Uterus (tissue), 4 donors: ENCODE data around the gene LRFN3. TPM values are rescaled to one million over a fixed set of nuclear protein-coding genes. Genes with fewer than 3 reads are reported as not detected.

Source experiments
- DNase-seq, 2 donors: peaks; one replicate each; pipeline ENCODE4 v3.0.0-alpha.2; 2019 to 2020
- H3K27ac ChIP-seq, 2 donors: fragments of 200-600 bp; sonication (generic); 1 replicate in 1 of 2; 2 replicates in 1 of 2; pipeline ENCODE4 v1.5.1; 2016 to 2018
- H3K27me3 ChIP-seq, 2 donors: fragments of 200-600 bp; sonication (generic); one replicate each; pipeline ENCODE4 v1.5.1; 2018 to 2019; ENCODE audit warnings: control low read depth in 1 of 2
- H3K36me3 ChIP-seq, 2 donors: fragments of 200-600 bp; sonication (generic); one replicate each; pipeline ENCODE4 v1.5.1; 2019; ENCODE audit warnings: control low read depth in 1 of 2
- H3K4me1 ChIP-seq, 2 donors: fragments of 200-600 bp; sonication (generic); one replicate each; pipeline ENCODE4 v1.5.1; 2018 to 2019; ENCODE audit warnings: control low read depth in 1 of 2
- H3K4me3 ChIP-seq, 2 donors: fragments of 200-600 bp; sonication (generic); 1 replicate in 1 of 2; 2 replicates in 1 of 2; pipeline ENCODE4 v1.5.1; 2018 to 2019; ENCODE audit warnings: mild to moderate bottlenecking in 1 of 2
- H3K9me3 ChIP-seq, 2 donors: fragments of 200-600 bp; sonication (generic); one replicate each; pipeline ENCODE4 v1.5.1; 2019; ENCODE audit warnings: control low read depth in 1 of 2
- CTCF ChIP-seq, 4 experiments: fragments of 200-600 bp in 2 of 4; fragments of 450-650 bp in 2 of 4; sonication (generic) in 2 of 4; IDR thresholded peaks; one replicate each; pipeline ENCODE4 v1.5.1; 2016 to 2019; ENCODE audit warnings: antibody characterized with exemption in 4 of 4, mild to moderate bottlenecking in 2 of 4, moderate library complexity in 1 of 4
- POLR2A ChIP-seq, 2 donors: fragments of 450-650 bp; IDR thresholded peaks; one replicate each; pipeline ENCODE4 v1.6.1; 2016; ENCODE audit warnings: antibody characterized with exemption in 2 of 2, mild to moderate bottlenecking in 1 of 2, moderate library complexity in 1 of 2
- intact Hi-C: fragments of 100-400 bp; cut with DNase I; formaldehyde crosslinking; loops from one replicate; pipeline ENCODE4 v1.15.1; 2023; ENCODE audit warnings: low total_unique reads
- total RNA-seq, 4 donors: library from RNA; depleted of rRNA in 3 of 4; stranded (reverse); fragments of >200 nt in 3 of 4; gene quantifications; one replicate each; pipeline versions ENCODE4 v1.1.0 to v1.2.4, GENCODE V29; 2014 to 2023
- donor health status: DM: yes; HTN: yes; CAD: no.

LRFN3 gene
- total RNA-seq, 4 donors from 2014 or later = 3.1 to 22.4 (median 9.6) TPM

- TF ChIP-seq POLR2A (IDR thresholded peaks at IDR 0.05) (no peak), CTCF (IDR thresholded peaks at IDR 0.05) (no peak)
- no peak overlapping the region for H3K27ac ChIP-seq
These were observed 25.0 kb upstream of the LRFN3 start for GRCh38 chr19:35911173-35911572.

GRCh38 chr19:35911790-35912189 is 24.4 kb upstream of the LRFN3 start:
- Histone ChIP-seq H3K36me3 (no peaks in the 10 kb centered on the region), H3K4me3 (no peak overlapping the region), H3K27ac (no peak overlapping the region), H3K27me3 (no peaks in the 10 kb centered on the region), H3K4me1 (no peaks in the 10 kb centered on the region), H3K9me3 (no peaks in the 10 kb centered on the region)
- TF ChIP-seq POLR2A (IDR thresholded peaks at IDR 0.05) (no peak), CTCF (IDR thresholded peaks at IDR 0.05) (no peak)
- intact Hi-C loops = no loop called here
- no peak for DNase-seq

More at GRCh38 chr19:35911173-35911572, 25.0 kb upstream of the LRFN3 start:
- no peak overlapping the region for H3K4me3 ChIP-seq
- no peaks in the 10 kb centered on the region for H3K36me3 ChIP-seq
- H3K9me3 ChIP-seq = no peaks in the 10 kb centered on the region
- H3K27me3 ChIP-seq = no peaks in the 10 kb centered on the region
- H3K4me1 ChIP-seq = no peaks in the 10 kb centered on the region
- intact Hi-C loops = no loop called here
- no peak for DNase-seq

GRCh38 chr19:35913589-35913988 is 22.6 kb upstream of the LRFN3 start:
- no peak overlapping the region for H3K27ac ChIP-seq
- no peaks in the 10 kb centered on the region for H3K36me3 ChIP-seq
- H3K4me1 ChIP-seq = no peaks in the 10 kb centered on the region
- no peak overlapping the region for H3K4me3 ChIP-seq
- no peaks in the 10 kb centered on the region for H3K9me3 ChIP-seq
- intact Hi-C loops = no loop called here
- no peak for TF ChIP-seq CTCF (IDR thresholded peaks at IDR 0.05)
- TF ChIP-seq POLR2A (IDR thresholded peaks at IDR 0.05) = no peak
- no peaks in the 10 kb centered on the region for H3K27me3 ChIP-seq
- no peak for DNase-seq

GRCh38 chr19:35915443-35915842 is 20.7 kb upstream of the LRFN3 start:
- no peak overlapping the region for H3K27ac ChIP-seq
- no peaks in the 10 kb centered on the region for H3K27me3 ChIP-seq
- H3K4me1 ChIP-seq = no peaks in the 10 kb centered on the region
- DNase-seq = no peak
- H3K4me3 ChIP-seq = no peak overlapping the region
- H3K36me3 ChIP-seq = no peaks in the 10 kb centered on the region
- H3K9me3 ChIP-seq = no peaks in the 10 kb centered on the region
- intact Hi-C loops = no loop called here
- no peak for TF ChIP-seq CTCF (IDR thresholded peaks at IDR 0.05)
- no peak for TF ChIP-seq POLR2A (IDR thresholded peaks at IDR 0.05)

GRCh38 chr19:35919306-35919705 is 16.9 kb upstream of the LRFN3 start:
- H3K27me3 ChIP-seq = no peaks in the 10 kb centered on the region
- TF ChIP-seq CTCF (IDR thresholded peaks at IDR 0.05) (no peak), POLR2A (IDR thresholded peaks at IDR 0.05) (no peak)
- intact Hi-C loops = no loop called here

More at GRCh38 chr19:35919306-35919705, 16.9 kb upstream of the LRFN3 start:
- H3K36me3 ChIP-seq = no peaks in the 10 kb centered on the region
- no peak overlapping the region for H3K4me3 ChIP-seq
- no peaks in the 10 kb centered on the region for H3K9me3 ChIP-seq
- H3K27ac ChIP-seq = no peak overlapping the region
- DNase-seq = no peak
- no peaks in the 10 kb centered on the region for H3K4me1 ChIP-seq
